Measurements from ENCODE around the gene FGD6.
"Not testable (repeated sequence)": the region's sequence is repeated elsewhere in the genome, so short reads cannot be mapped to it uniquely, and the experiment has no call there.

FGD6 gene

GRCh38 chr12:95173392-95174251 is 43.6 kb downstream of the FGD6 start:
- peak; percentile 82 for DNase-seq

- DNase-seq: peak; percentile 72
These were observed 47.9 kb downstream of the FGD6 start for GRCh38 chr12:95169368-95169767.

DNA sequence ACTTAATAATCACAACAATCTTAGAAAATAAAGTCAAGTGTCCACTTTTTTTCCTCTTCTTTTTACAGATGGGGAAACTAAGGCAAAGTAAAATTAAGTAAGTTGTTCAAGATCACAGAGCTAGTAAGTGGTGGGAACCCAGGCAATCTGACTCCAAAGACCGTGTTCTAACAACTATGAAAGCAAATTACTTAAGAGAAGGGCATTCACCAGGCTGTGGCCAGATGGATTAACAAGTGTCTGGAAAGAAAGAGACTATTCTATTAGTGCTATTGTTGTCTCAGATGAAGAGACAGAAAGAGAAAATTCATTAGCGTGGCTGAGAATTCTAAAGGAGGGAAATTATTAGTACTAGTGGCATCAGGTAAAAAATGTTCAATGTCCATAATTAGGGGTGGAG is 48.5 kb downstream of the FGD6 start:
- no peak for DNase-seq

DNA sequence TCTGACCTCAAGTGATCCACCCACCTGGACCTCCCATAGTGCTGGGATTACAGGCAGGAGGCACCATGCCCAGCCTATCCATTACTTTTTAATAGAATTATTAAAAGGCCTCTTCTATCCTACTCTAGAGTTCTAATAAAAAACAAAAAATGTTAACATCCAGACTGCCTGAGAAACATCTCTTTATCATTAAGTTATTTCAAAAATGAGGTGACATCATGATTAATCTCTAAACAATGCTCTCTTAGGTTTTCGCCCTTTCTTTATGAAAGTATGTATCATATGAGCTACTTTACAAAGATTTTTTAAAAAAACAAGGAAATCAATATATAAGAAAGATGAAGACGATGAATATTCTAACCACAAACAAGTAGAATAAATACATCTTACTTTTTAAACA is 52.6 kb downstream of the FGD6 start:
- peak; percentile 37 for DNase-seq

- no peak for DNase-seq
These were observed 58.3 kb downstream of the FGD6 start for GRCh38 chr12:95158919-95159318.

DNA sequence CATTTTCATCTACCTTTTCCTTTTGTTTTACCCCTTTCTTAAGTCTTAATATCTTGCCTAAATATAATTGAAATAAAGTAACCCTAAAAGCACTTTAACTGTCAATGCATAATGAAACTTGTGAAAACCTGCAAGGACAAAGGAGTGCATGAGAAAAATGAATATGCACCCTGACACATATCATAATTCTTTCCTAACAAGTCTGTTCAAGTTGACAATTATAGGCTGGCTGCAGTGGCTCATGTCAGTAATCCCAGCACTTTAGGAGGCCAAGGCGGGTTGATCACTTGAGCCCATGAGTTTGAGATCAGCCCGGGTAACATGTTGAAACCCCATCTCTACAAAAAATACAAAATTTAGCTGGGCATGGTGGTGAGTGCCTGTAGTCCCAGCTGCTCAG is 65.4 kb downstream of the FGD6 start:
- DNase-seq: no peak

GRCh38 chr12:95151406-95151805 is 65.9 kb downstream of the FGD6 start:
- DNase-seq: no peak

GRCh38 chr12:95150501-95150900 is 66.8 kb downstream of the FGD6 start:
- no peak for DNase-seq

- no peak for DNase-seq
These were observed 69.4 kb downstream of the FGD6 start for GRCh38 chr12:95147866-95148265.

GRCh38 chr12:95146769-95147168 is 70.5 kb downstream of the FGD6 start:
- DNase-seq: no peak

DNA sequence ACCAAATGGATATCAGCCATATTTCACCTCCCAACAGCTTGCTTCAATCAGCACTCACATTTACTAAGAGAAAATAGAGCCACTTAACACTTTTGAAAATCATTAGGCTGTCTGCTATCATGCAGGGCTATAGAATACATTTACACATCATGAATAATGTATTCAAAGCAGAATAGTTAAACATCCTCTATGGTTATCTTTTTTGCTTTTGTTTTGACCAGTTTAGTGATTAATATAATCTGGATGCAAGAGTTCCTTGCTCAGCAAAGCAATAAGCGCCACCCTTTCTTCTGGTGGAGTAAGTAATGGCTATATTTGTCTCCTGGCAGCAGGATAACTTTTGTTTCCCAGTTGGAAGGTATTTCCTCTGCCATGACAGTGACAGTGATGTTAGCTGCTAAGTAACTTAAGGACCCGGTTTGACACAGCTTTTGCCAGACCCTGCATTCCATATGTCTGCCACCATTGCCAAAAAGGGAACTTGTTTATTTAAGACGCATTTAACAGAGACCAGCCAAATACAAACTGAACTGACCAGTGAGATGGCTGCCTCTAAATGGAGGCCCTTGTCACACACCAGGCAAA is 73.6 kb downstream of the FGD6 start:
- no peak for DNase-seq

GRCh38 chr12:95142431-95143151 is 74.7 kb downstream of the FGD6 start:
- DNase-seq: no peak

GRCh38 chr12:95141310-95141709 is 76.0 kb downstream of the FGD6 start:
- DNase-seq: no peak

DNA sequence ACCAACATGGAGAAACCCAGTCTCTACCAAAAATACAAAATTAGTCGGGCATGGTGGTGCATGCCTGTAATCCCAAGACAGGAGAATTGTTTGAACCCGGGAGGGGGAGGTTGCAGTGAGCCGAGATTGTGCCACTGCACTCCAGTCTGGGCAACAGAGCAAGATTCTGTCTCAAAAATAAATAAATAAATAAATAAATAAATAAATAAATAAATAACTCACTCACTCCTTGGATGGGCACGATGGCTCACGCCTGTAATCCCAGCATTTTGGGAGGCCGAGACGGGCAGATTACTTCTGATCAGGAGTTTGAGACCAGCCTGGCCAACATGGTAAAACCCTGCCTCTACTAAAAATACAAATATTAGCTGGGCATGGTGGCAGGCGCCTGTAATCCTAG is 79.2 kb downstream of the FGD6 start:
- not testable (repeated sequence) for DNase-seq

GRCh38 chr12:95136598-95136997 is 80.7 kb downstream of the FGD6 start:
- no peak for DNase-seq

DNA sequence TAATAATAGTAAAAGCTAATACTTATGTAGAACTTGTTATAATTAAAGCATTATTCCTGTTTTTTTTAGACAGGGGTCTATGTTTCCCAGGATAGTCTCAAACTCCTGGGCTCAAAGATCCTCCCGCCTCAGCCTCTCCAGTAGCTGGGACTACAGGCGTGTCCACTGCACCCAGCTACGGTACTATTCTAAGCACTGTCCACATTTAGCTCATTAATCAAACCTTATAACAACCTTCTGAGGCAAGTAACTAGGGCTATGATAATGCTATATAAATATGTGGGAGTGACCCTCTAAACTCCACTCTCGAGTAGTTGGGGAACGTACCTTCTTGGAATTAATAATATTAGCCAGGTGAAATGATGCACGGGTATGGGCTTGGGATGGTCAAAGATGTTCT is 83.2 kb downstream of the FGD6 start:
- DNase-seq: no peak

- DNase-seq: no peak
These were observed 85.5 kb downstream of the FGD6 start for GRCh38 chr12:95131589-95132340.

GRCh38 chr12:95130096-95130495 is 87.2 kb downstream of the FGD6 start:
- no peak for DNase-seq

GRCh38 chr12:95129115-95129514 is 88.2 kb downstream of the FGD6 start:
- DNase-seq: no peak

- no peak for DNase-seq
These were observed 90.5 kb downstream of the FGD6 start for GRCh38 chr12:95126736-95127135.

DNA sequence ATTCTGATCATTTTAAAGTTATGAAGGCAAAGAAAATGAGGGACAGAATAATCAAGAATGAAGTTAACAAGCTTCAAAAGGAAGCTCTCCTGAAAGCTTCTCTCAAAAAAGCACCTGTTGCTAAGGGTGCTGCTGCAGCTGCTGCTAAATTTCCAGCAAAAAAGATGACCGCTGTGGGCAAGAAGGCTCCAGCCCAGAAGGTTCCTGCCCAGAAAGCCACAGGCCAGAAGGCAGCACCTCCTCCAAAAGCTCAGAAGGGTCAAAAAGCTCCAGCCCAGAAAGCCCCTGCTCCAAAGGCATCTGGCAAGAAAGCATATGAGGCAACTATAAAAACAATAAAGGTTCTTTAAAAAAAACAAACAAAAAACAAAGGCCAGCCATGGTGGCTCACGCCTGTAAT is 91.2 kb downstream of the FGD6 start:
- no peak for DNase-seq

- no peak for DNase-seq
These were observed 93.2 kb downstream of the FGD6 start for GRCh38 chr12:95124106-95124505.

GRCh38 chr12:95118788-95119179 is 98.5 kb downstream of the FGD6 start:
- no peak for DNase-seq
